Measurements from ENCODE around the gene PSAT1.

The PSAT1 gene

DNA sequence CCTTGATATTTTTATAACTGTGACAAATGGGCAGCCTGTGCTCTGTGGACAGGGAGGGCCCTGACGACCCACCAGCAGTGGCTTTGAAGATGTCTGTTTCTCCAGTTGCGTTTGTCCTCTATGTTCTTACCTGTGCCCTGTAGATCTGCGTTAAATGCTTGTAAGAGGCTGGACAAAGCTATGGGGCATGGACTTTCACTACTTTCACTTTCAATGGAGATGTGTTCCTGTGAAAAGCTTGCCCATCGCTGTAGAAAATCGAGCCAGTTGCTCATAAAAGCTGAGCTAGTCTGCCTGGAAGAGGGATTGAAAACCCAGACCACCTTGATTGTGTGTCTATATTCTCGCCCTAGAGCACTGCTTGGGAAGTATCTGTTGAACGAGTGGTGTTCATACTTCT, 74.1 kb downstream of the PSAT1 start:
- DNase-seq = no peak

DNA sequence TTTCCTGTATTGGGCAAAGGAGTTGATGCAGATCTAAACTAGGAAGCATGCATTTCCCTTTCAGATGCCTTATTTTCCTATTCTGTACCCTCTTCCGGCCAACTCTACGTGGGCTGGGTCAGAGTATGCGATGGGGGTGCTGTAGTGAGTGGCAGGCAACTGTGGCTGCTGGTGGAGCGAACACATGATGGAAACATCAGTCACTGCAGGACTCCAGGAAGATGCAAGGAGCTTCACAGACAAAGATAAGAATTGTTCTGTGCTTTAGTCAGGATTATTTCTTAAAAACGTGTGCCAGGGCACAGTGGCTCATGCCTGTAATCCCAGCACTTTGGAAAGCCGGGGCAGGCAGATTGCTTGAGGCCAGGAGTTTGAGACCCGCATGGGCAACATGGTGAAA, 75.1 kb downstream of the PSAT1 start:
- DNase-seq = no peak
